ENCODE results near the gene PPP4C. TPM values are rescaled to one million over a fixed set of nuclear protein-coding genes. Genes with fewer than 3 reads are reported as not detected.

The PPP4C gene
- total RNA-seq, 1 experiment from 2014 or later: 93.2 TPM

DNA sequence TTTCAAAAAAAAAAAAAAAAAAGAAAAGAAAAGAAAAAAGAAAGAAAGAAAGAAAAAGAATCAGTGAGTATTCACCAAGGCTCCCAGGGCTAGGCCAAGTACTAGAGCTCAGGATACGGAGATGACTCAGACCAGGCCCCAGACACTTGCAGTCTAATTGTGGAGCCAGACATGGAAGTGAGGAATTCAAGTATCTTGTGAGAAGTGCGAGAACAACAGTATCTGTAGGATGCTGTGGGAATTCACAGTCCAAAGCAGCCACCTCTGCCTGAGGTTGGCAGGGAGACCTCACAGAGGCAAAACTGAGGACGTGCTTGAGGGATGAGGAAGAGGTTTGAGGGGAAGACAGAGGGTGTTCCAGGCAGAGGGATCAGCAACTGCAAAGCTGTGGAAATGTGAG, 24.3 kb upstream of the PPP4C start:
- peaks cover 28% of the 10 kb centered on the region for H3K4me1 Mint-ChIP-seq (ENCODE audit: insufficient read depth, unreplicated experiment)
- H3K9me3 Mint-ChIP-seq (ENCODE audit: unreplicated experiment): no peaks in the 10 kb centered on the region
- no peaks in the 10 kb centered on the region for H3K27me3 Mint-ChIP-seq (ENCODE audit: insufficient read depth, unreplicated experiment)
- BruUV-seq (replicated peaks): no TSS peak
- TF ChIP-seq, protein P1, sequence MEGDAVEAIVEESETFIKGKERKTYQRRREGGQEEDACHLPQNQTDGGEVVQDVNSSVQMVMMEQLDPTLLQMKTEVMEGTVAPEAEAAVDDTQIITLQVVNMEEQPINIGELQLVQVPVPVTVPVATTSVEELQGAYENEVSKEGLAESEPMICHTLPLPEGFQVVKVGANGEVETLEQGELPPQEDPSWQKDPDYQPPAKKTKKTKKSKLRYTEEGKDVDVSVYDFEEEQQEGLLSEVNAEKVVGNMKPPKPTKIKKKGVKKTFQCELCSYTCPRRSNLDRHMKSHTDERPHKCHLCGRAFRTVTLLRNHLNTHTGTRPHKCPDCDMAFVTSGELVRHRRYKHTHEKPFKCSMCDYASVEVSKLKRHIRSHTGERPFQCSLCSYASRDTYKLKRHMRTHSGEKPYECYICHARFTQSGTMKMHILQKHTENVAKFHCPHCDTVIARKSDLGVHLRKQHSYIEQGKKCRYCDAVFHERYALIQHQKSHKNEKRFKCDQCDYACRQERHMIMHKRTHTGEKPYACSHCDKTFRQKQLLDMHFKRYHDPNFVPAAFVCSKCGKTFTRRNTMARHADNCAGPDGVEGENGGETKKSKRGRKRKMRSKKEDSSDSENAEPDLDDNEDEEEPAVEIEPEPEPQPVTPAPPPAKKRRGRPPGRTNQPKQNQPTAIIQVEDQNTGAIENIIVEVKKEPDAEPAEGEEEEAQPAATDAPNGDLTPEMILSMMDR (IDR thresholded peaks at IDR 0.05; ENCODE audit: unreplicated experiment): no peak
- H3K4me3 Mint-ChIP-seq (ENCODE audit: unreplicated experiment): peak overlapping the region; percentile 54
- no peaks in the 10 kb centered on the region for H3K36me3 Mint-ChIP-seq (ENCODE audit: insufficient read depth, unreplicated experiment)
- intact Hi-C loops (cut with micrococcal nuclease): no loop called here
- no peak for DNase-seq (ENCODE audit: unreplicated experiment)
- no peak overlapping the region for H3K27ac Mint-ChIP-seq (ENCODE audit: low read depth, unreplicated experiment)
- ChIA-PET POLR2A (interaction anchor here (1.1 kb wide), 1 partner anchor 16 kb away, joined by 3 read pairs; no protein-coding TSS in a partner anchor), CTCF (interaction anchor here (1.0 kb wide), 1 partner anchor 19 kb away, joined by 5 read pairs; the partner anchor contains the start of gene TLCD3B)

DNA sequence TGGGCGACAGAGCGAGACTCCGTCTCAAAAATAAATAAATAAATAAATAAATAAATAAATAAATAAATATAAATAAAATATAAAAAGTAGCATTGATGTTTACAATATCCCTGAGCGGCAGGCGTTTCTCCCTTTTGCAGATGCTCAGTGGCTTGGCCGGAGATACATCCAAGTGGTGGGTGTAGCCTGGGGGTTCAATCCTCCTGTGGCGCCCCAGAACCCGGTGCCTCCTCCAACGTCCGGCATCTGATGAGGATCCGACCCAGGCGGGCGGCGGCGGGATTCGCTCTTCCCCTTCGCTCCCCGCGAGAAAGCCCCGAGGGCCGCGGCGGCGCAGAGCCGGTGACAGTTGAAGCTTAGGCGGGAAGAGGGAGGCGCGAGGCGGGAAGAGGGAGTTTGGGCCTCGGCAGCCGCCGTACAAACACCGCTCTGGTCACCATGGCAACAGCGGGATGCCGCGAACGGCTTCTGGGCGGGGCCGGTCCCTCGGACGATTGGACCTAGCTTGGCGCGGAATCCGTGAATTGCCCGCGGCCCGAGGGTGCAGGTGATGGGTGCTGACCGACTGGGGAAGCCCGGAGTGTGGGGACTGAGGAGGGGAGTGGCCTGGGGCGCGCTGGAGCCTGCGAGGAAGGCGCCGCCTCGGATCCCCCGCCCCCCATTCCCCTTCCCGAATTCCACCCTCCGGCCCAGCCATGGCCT, 23.0 kb upstream of the PPP4C start:
- CTCF ChIA-PET: interaction anchor here (0.6 to 1.2 kb wide), 5 partner anchors 11 to 236 kb away, joined by 3 to 7 read pairs (median 4); no protein-coding TSS in a partner anchor
- no TSS peak for BruUV-seq (replicated peaks)
- H3K36me3 Mint-ChIP-seq (ENCODE audit: insufficient read depth, unreplicated experiment): no peaks in the 10 kb centered on the region
- no peaks in the 10 kb centered on the region for H3K9me3 Mint-ChIP-seq (ENCODE audit: unreplicated experiment)
- TF ChIP-seq, protein P1 (IDR thresholded peaks at IDR 0.05; ENCODE audit: unreplicated experiment): no peak
- peak overlapping the region; percentile 77 for H3K4me3 Mint-ChIP-seq (ENCODE audit: unreplicated experiment)
- H3K27ac Mint-ChIP-seq (ENCODE audit: low read depth, unreplicated experiment): peak overlapping the region; percentile 50
- intact Hi-C loops (cut with micrococcal nuclease): loop anchor here (1.0 kb wide), 1 partner anchor 12 kb away; the partner anchor contains the start of gene ALDOA
- H3K27me3 Mint-ChIP-seq (ENCODE audit: insufficient read depth, unreplicated experiment): no peaks in the 10 kb centered on the region
- peaks cover 28% of the 10 kb centered on the region for H3K4me1 Mint-ChIP-seq (ENCODE audit: insufficient read depth, unreplicated experiment)
- peak; percentile 92 for DNase-seq (ENCODE audit: unreplicated experiment)
- POLR2A ChIA-PET: interaction anchor here (0.6 to 6.5 kb wide), 7 partner anchors 10 to 606 kb away, joined by 3 to 173 read pairs (median 4); partner anchors contain the start of genes ALDOA and CORO1A

DNA sequence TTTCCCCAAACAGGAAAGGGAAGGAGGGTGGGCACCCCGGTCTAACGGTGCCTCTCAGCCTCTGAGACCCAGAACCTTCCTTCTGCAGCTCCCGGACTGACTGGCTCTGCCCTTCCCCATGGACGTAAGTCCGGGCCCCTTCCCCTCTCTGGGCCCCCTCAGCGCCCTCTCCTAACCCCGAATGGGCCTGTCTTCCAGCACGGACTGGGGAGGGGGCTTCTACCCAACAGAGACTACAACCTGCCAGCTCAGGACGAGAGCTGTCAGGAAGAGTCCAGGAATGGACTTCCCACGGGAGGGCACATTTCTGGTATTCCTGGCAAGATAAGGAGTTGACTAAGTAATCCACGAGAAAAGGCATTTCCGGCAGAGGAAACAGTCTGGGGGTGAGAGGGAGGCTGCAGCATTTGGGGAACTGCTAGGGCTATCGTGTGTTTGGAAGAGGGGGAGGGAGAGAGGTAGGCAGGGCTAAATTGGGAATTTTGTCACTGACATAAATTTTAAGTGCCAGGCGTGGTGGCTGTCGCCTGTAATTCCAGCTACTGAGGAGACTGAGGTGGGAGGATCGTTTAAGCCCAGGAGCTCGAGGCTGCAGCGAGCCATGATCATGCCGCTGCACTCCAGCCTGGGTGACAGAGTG, 22.3 kb upstream of the PPP4C start:
- DNase-seq (ENCODE audit: unreplicated experiment): peak; percentile 24
- H3K27me3 Mint-ChIP-seq (ENCODE audit: insufficient read depth, unreplicated experiment): no peaks in the 10 kb centered on the region
- H3K36me3 Mint-ChIP-seq (ENCODE audit: insufficient read depth, unreplicated experiment): no peaks in the 10 kb centered on the region
- ChIA-PET POLR2A (interaction anchor here (0.7 to 6.5 kb wide), 5 partner anchors 11 to 130 kb away, joined by 3 to 173 read pairs (median 4); partner anchors contain the start of genes ALDOA and CORO1A), CTCF (interaction anchor here (0.6 to 1.2 kb wide), 8 partner anchors 12 to 394 kb away, joined by 3 to 7 read pairs (median 3); no protein-coding TSS in a partner anchor)
- peak overlapping the region; percentile 77 for H3K4me3 Mint-ChIP-seq (ENCODE audit: unreplicated experiment)
- H3K4me1 Mint-ChIP-seq (ENCODE audit: insufficient read depth, unreplicated experiment): peaks cover 28% of the 10 kb centered on the region
- H3K9me3 Mint-ChIP-seq (ENCODE audit: unreplicated experiment): no peaks in the 10 kb centered on the region
- TF ChIP-seq, protein P1 (IDR thresholded peaks at IDR 0.05; ENCODE audit: unreplicated experiment): no peak
- intact Hi-C loops (cut with micrococcal nuclease): loop anchor here (1.0 kb wide), 1 partner anchor 12 kb away; the partner anchor contains the start of gene ALDOA
- no TSS peak for BruUV-seq (replicated peaks)
- H3K27ac Mint-ChIP-seq (ENCODE audit: low read depth, unreplicated experiment): peak overlapping the region; percentile 50

DNA sequence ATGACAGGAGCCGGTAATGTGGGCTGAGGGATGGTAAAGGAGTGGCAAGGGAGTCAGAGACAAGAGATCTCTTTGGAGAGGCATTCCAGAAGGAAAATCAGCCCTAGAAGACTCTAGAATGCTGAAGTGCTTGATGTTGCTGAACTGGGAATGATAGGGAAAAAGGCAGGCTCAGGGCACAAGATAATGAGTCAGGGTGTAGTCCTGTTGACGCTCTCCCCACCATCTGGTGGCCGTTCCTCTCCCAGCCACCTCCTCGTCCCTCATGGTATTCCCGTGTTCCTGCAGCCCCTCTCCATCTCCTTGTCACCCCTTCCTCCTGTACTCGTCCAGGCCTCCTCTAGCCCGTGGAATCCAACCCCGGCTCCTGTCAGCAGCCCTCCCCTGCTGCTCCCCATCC, 21.3 kb upstream of the PPP4C start:
- POLR2A ChIA-PET: interaction anchor here (0.5 to 6.5 kb wide), 5 partner anchors 11 to 317 kb away, joined by 3 to 173 read pairs (median 3); partner anchors contain the start of genes ALDOA and TMEM219
- Mint-ChIP-seq H3K27me3 (ENCODE audit: insufficient read depth, unreplicated experiment) (no peaks in the 10 kb centered on the region), H3K4me1 (ENCODE audit: insufficient read depth, unreplicated experiment) (peaks cover 28% of the 10 kb centered on the region), H3K4me3 (ENCODE audit: unreplicated experiment) (peak overlapping the region; percentile 13), H3K27ac (ENCODE audit: low read depth, unreplicated experiment) (no peak overlapping the region), H3K36me3 (ENCODE audit: insufficient read depth, unreplicated experiment) (no peaks in the 10 kb centered on the region), H3K9me3 (ENCODE audit: unreplicated experiment) (no peaks in the 10 kb centered on the region)
- DNase-seq (ENCODE audit: unreplicated experiment): no peak
- CTCF ChIA-PET: interaction anchor here (0.7 to 1.3 kb wide), 5 partner anchors 9 to 395 kb away, joined by 3 to 7 read pairs (median 3); no protein-coding TSS in a partner anchor
- intact Hi-C loops (cut with micrococcal nuclease): no loop called here
- TF ChIP-seq, protein P1 (IDR thresholded peaks at IDR 0.05; ENCODE audit: unreplicated experiment): no peak
- BruUV-seq (replicated peaks): no TSS peak

All from MCF 10A (cell line).